Adrenal gland (tissue), 5 donors: ENCODE data around the gene PMPCB.
A peak's percentile ranks its signal among the peaks of the same experiment; 100 is the strongest.

Experiments used
- POLR2A ChIP-seq, 2 donors: fragments of 450-650 bp; IDR thresholded peaks; one replicate each; pipeline ENCODE4 v1.6.1; 2017; ENCODE audit warnings: antibody characterized with exemption in 2 of 2, mild to moderate bottlenecking in 2 of 2, moderate library complexity in 1 of 2
- TF ChIP-seq, protein P1 (sequence below), 6 experiments: fragments of 450-650 bp in 4 of 6; fragments of 200-600 bp in 2 of 6; sonication (generic) in 1 of 6; IDR thresholded peaks; 1 replicate in 5 of 6; 2 replicates in 1 of 6; pipeline versions ENCODE4 v1.5.1 to v1.8.0; 2016 to 2021; ENCODE audit warnings: antibody characterized with exemption in 6 of 6, mild to moderate bottlenecking in 2 of 6, moderate library complexity in 1 of 6
- donor health status: DM: no; HTN: no; CAD: no.

DNA sequence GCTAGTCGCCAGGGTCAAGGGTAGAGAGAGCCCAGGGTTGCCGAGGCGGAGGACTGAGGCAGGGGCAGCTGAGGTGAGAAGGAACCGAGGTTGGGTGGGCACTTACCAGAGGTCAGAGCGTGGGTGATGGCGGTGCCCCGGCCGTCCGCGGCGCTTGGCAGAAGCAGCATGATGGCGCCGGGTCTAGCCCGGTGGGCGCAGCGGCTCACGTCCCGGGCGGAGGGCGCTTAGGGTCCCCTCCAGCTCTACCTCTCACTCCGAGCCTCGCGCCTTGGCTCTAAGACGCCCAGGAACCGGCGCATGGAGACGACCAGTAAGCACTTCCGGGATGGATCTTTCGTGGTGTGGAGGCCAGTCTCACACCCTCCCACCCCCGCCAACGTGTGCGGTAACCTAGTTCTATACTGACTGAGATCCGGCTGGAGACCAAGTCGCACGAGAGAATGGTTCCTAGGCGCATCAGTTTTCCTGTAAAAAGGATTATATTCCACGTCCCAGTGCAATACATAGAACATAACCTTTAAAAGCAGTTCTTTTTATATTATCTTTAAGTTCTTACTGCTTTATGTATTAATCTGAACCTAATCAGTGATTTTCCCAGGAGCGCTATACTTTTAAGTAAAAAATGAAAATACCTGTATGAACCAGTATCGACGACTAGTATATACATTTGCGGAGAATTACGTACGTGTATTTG lies 47.4 kb downstream of the PMPCB start, which contains the start of gene DNAJC2:
- TF ChIP-seq, protein P1, sequence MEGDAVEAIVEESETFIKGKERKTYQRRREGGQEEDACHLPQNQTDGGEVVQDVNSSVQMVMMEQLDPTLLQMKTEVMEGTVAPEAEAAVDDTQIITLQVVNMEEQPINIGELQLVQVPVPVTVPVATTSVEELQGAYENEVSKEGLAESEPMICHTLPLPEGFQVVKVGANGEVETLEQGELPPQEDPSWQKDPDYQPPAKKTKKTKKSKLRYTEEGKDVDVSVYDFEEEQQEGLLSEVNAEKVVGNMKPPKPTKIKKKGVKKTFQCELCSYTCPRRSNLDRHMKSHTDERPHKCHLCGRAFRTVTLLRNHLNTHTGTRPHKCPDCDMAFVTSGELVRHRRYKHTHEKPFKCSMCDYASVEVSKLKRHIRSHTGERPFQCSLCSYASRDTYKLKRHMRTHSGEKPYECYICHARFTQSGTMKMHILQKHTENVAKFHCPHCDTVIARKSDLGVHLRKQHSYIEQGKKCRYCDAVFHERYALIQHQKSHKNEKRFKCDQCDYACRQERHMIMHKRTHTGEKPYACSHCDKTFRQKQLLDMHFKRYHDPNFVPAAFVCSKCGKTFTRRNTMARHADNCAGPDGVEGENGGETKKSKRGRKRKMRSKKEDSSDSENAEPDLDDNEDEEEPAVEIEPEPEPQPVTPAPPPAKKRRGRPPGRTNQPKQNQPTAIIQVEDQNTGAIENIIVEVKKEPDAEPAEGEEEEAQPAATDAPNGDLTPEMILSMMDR (IDR thresholded peaks at IDR 0.05) = no peak
- TF ChIP-seq POLR2A (IDR thresholded peaks at IDR 0.05) = peak; percentile 65 to 79
